Activated B cell treated with CpG ODN at 0.5 μM for 24 hours (primary cell): ENCODE results near the gene MYO1F. TPM values are rescaled to one million over a fixed set of nuclear protein-coding genes. Genes with fewer than 3 reads are reported as not detected.

ENCODE experiments used
- ATAC-seq: fragments of 200-7000 bp; cut with Tn5 transposase; one replicate; pipeline ENCODE4 v1.10.0; 2021; ENCODE audit warnings: low read depth, mild to moderate bottlenecking, moderate library complexity
- CTCF ChIA-PET: fragments of 350-600 bp; sonication (Branson Sonifier 250); formaldehyde crosslinking; loops from one replicate; lab custom pipeline; 2021; ENCODE audit warnings: antibody characterized with exemption; lab: Charles Lee
- POLR2A ChIA-PET: fragments of 350-600 bp; sonication (Branson Sonifier 250); formaldehyde crosslinking; loops from one replicate; lab custom pipeline; 2021; ENCODE audit warnings: antibody characterized with exemption; lab: Charles Lee
- DNase-seq: peaks from one replicate; pipeline ENCODE4 v3.0.0; 2022
- H3K27ac Mint-ChIP-seq: one replicate; pipeline ENCODE4 v1.8.0; 2020; ENCODE audit warnings: mixed read lengths
- H3K27me3 Mint-ChIP-seq: one replicate; pipeline ENCODE4 v1.8.0; 2021; ENCODE audit warnings: mixed read lengths
- H3K36me3 Mint-ChIP-seq: one replicate; pipeline ENCODE4 v1.8.0; 2021; ENCODE audit warnings: low read depth, mixed read lengths
- H3K4me1 Mint-ChIP-seq: one replicate; pipeline ENCODE4 v1.8.0; 2021; ENCODE audit warnings: mixed read lengths
- H3K4me3 Mint-ChIP-seq: one replicate; pipeline ENCODE4 v1.8.0; 2020; ENCODE audit warnings: mild to moderate bottlenecking, mixed read lengths
- H3K9me3 Mint-ChIP-seq: one replicate; pipeline ENCODE4 v1.8.0; 2020; ENCODE audit warnings: mixed read lengths
- CTCF ChIP-seq: fragments of 200-600 bp; IDR thresholded peaks from one replicate; pipeline ENCODE4 v1.8.0; 2022; ENCODE audit warnings: antibody characterized with exemption, mild to moderate bottlenecking
- intact Hi-C: fragments of 100-400 bp; cut with micrococcal nuclease; formaldehyde crosslinking; loops from one replicate; pipeline ENCODE4 v1.15.1; 2024
- total RNA-seq: library from RNA; stranded (reverse); gene quantifications from 2 replicates; pipeline ENCODE4 v1.2.3, GENCODE V29; 2022

MYO1F gene
- total RNA-seq, 1 donor from 2014 or later = 63.8 TPM

GRCh38 chr19:8490395-8490760, 86.9 kb downstream of the MYO1F start:
- Mint-ChIP-seq H3K27ac (no peak overlapping the region), H3K4me3 (no peak overlapping the region), H3K36me3 (peaks cover 50% of the 10 kb centered on the region), H3K4me1 (peaks cover 30% of the 10 kb centered on the region), H3K9me3 (no peaks in the 10 kb centered on the region), H3K27me3 (no peaks in the 10 kb centered on the region)
- intact Hi-C loops = no loop called here
- ChIA-PET POLR2A (no interaction called here), CTCF (no interaction called here)
- TF ChIP-seq CTCF = no peak
- ATAC-seq = no peak
- no peak for DNase-seq

DNA sequence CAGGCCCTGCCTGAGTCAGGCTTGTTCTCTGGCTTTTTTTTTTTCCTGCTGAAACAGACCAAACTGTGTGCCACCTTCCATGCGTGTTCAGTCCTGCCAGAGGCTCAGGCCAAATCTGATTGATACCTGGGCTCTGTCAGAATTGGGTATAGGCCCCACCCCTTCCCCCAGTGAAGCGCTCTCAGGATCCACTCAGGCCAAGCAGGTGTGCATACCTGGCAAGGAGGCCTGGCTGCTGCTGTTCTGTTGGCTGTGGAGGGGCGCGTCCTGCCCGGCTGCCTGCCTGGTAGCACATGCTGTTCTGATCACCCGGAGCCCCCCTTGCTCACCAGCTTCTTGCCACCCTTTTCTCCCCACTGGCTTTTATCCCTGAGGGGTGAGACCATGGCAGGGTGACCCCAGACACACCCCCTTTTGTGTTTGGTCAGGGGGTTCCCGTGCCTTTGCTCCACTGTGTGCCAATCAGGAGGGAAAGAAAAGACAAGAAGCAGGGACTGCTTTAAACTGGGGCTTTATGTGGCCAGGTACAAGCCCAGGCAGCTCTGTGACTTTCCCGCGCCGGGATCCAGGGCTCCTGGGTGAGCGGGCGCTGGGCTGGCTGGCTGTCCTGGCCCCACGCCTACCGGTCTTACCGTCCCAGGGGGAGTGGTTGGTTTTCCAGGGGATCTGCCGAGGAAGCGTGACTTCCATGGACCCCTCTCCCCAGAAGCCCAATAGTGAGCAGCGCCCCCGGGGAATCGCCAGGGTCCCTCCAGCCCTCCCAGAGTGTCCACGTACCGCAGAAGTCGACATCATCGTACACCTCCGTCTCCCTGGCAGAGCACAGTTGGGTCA, 87.5 kb downstream of the MYO1F start:
- ATAC-seq (no peak), DNase-seq (no peak)
- Mint-ChIP-seq H3K27ac (no peak overlapping the region), H3K4me1 (peaks cover 28% of the 10 kb centered on the region), H3K9me3 (no peaks in the 10 kb centered on the region), H3K27me3 (no peaks in the 10 kb centered on the region), H3K4me3 (no peak overlapping the region), H3K36me3 (peaks cover 56% of the 10 kb centered on the region)
- intact Hi-C loops = no loop called here
- ChIA-PET POLR2A (no interaction called here), CTCF (no interaction called here)
- no peak for TF ChIP-seq CTCF

GRCh38 chr19:8488365-8488764, 88.9 kb downstream of the MYO1F start:
- peaks cover 23% of the 10 kb centered on the region for H3K4me1 Mint-ChIP-seq

GRCh38 chr19:8487137-8487851, 89.9 kb downstream of the MYO1F start:
- no peaks in the 10 kb centered on the region for H3K9me3 Mint-ChIP-seq
- POLR2A ChIA-PET = interaction anchor here (0.5 to 1.4 kb wide), 4 partner anchors 14 to 1288 kb away, joined by 3 to 5 read pairs (median 4); partner anchors contain the start of gene ZNF414
- H3K4me1 Mint-ChIP-seq = peaks cover 23% of the 10 kb centered on the region
- no peak for TF ChIP-seq CTCF
- H3K4me3 Mint-ChIP-seq = peak overlapping the region; percentile 19
- H3K27ac Mint-ChIP-seq = peak overlapping the region; percentile 81
- no peak for DNase-seq
- intact Hi-C loops = no loop called here
- CTCF ChIA-PET = interaction anchor here (0.6 to 1.5 kb wide), 5 partner anchors 18 to 128 kb away, joined by 3 to 6 read pairs (median 4); partner anchors contain the start of genes MARCHF2 and MYO1F
- peaks cover 78% of the 10 kb centered on the region for H3K36me3 Mint-ChIP-seq
- no peaks in the 10 kb centered on the region for H3K27me3 Mint-ChIP-seq
- peak; percentile 67 for ATAC-seq

More at GRCh38 chr19:8488365-8488764, 88.9 kb downstream of the MYO1F start:
- Mint-ChIP-seq H3K27ac (no peak overlapping the region), H3K4me3 (no peak overlapping the region), H3K36me3 (peaks cover 68% of the 10 kb centered on the region), H3K27me3 (no peaks in the 10 kb centered on the region), H3K9me3 (no peaks in the 10 kb centered on the region)
- CTCF ChIA-PET = no interaction called here
- intact Hi-C loops = no loop called here
- DNase-seq = no peak
- POLR2A ChIA-PET = interaction anchor here (1.4 kb wide), 1 partner anchor 25 kb away, joined by 5 read pairs; the partner anchor contains the start of gene ZNF414
- TF ChIP-seq CTCF = no peak
- no peak for ATAC-seq
